ENCODE results near the gene LDHA. TPM values are rescaled to one million over a fixed set of nuclear protein-coding genes. Genes with fewer than 3 reads are reported as not detected.
A peak's percentile ranks its signal among the peaks of the same experiment; 100 is the strongest.

Gene LDHA
- total RNA-seq, 4 donors from 2014 or later: 438 to 724 (median 616) TPM

GRCh38 chr11:18379201-18379600, 15.2 kb upstream of the LDHA start:
- Histone ChIP-seq H3K36me3 (no peaks in the 10 kb centered on the region), H3K27ac (no peak overlapping the region), H3K4me1 (peaks cover 20% of the 10 kb centered on the region), H3K27me3 (no peaks in the 10 kb centered on the region), H3K9me3 (no peaks in the 10 kb centered on the region), H3K4me3 (no peak overlapping the region)
- 69% methylated on average over 2 of the region's 2 CpGs for WGBS
- no peak for DNase-seq (ENCODE audit: low spot score in 2 of 2)
- TF ChIP-seq EP300 (IDR thresholded peaks at IDR 0.05): no peak

- Histone ChIP-seq H3K36me3 (no peaks in the 10 kb centered on the region), H3K27ac (peak overlapping the region; percentile 99), H3K9me3 (no peaks in the 10 kb centered on the region), H3K4me3 (peak overlapping the region; percentile 23), H3K4me1 (peaks cover 33% of the 10 kb centered on the region), H3K27me3 (no peaks in the 10 kb centered on the region)
- peak; percentile 91 to 92 for DNase-seq (ENCODE audit: low spot score in 2 of 2)
- no peak for TF ChIP-seq CTCF (IDR thresholded peaks at IDR 0.05)
- peak in 2 of 3 donors; percentile 33 to 94 for TF ChIP-seq POLR2AphosphoS5 (IDR thresholded peaks at IDR 0.05)
- 0% methylated on average over 9 of the region's 9 CpGs for WGBS
These were observed 10.8 kb upstream of the LDHA start for GRCh38 chr11:18383388-18384156.

GRCh38 chr11:18384157-18384641, 10.2 kb upstream of the LDHA start:
- Histone ChIP-seq H3K36me3 (no peaks in the 10 kb centered on the region), H3K9me3 (no peaks in the 10 kb centered on the region), H3K27me3 (no peaks in the 10 kb centered on the region), H3K4me1 (peaks cover 33% of the 10 kb centered on the region), H3K4me3 (peak overlapping the region; percentile 23), H3K27ac (peak overlapping the region; percentile 99)
- TF ChIP-seq POLR2A (IDR thresholded peaks at IDR 0.05) (no peak), EP300 (IDR thresholded peaks at IDR 0.05) (no peak), POLR2AphosphoS5 (IDR thresholded peaks at IDR 0.05) (peak in 1 of 3 donors; percentile 28), CTCF (IDR thresholded peaks at IDR 0.05) (no peak)
- WGBS: 6% methylated on average over 3 of the region's 3 CpGs
- peak; percentile 87 for DNase-seq (ENCODE audit: low spot score in 2 of 2)

- 82% methylated on average over 3 of the region's 3 CpGs for WGBS
- H3K27ac ChIP-seq: no peak overlapping the region
- H3K4me1 ChIP-seq: peaks cover 24% of the 10 kb centered on the region
- H3K27me3 ChIP-seq: no peaks in the 10 kb centered on the region
- H3K9me3 ChIP-seq: no peaks in the 10 kb centered on the region
- no peak for TF ChIP-seq POLR2AphosphoS5 (IDR thresholded peaks at IDR 0.05)
- no peak for TF ChIP-seq EP300 (IDR thresholded peaks at IDR 0.05)
- no peak for TF ChIP-seq CTCF (IDR thresholded peaks at IDR 0.05)
- no peak for TF ChIP-seq POLR2A (IDR thresholded peaks at IDR 0.05)
- DNase-seq (ENCODE audit: low spot score in 2 of 2): no peak
- H3K4me3 ChIP-seq: no peak overlapping the region
- H3K36me3 ChIP-seq: no peaks in the 10 kb centered on the region
These were observed 4.3 kb upstream of the LDHA start for GRCh38 chr11:18390088-18390487.

GRCh38 chr11:18392434-18393321, 1.7 kb upstream of the LDHA start:
- WGBS: 55% methylated on average over 4 of the region's 4 CpGs
- no peak for DNase-seq (ENCODE audit: low spot score in 2 of 2)

More at GRCh38 chr11:18392434-18393321, 1.7 kb upstream of the LDHA start:
- peaks cover 34% of the 10 kb centered on the region for H3K4me1 ChIP-seq
- no peak for TF ChIP-seq EP300 (IDR thresholded peaks at IDR 0.05)
- no peak for TF ChIP-seq POLR2AphosphoS5 (IDR thresholded peaks at IDR 0.05)
- TF ChIP-seq CTCF (IDR thresholded peaks at IDR 0.05): no peak
- no peak for TF ChIP-seq POLR2A (IDR thresholded peaks at IDR 0.05)
- no peak overlapping the region for H3K27ac ChIP-seq
- H3K27me3 ChIP-seq: no peaks in the 10 kb centered on the region
- H3K9me3 ChIP-seq: no peaks in the 10 kb centered on the region
- peaks cover 10% of the 10 kb centered on the region for H3K36me3 ChIP-seq
- no peak overlapping the region for H3K4me3 ChIP-seq

Measured in suprapubic skin (tissue), 4 donors.